HG03060 (cell line): Measurements from ENCODE around the gene PBX2.
"Not testable (repeated sequence)": the region's sequence is repeated elsewhere in the genome, so short reads cannot be mapped to it uniquely, and the experiment has no call there.

Source experiments
- ATAC-seq: cut with Tn5 transposase; IDR thresholded peaks from one replicate; pipeline ENCODE4 v1.9.1; 2021; ENCODE audit warnings: low read depth, moderate number of reproducible peaks; ENCODE audit not compliant: unreplicated experiment

The PBX2 gene

DNA sequence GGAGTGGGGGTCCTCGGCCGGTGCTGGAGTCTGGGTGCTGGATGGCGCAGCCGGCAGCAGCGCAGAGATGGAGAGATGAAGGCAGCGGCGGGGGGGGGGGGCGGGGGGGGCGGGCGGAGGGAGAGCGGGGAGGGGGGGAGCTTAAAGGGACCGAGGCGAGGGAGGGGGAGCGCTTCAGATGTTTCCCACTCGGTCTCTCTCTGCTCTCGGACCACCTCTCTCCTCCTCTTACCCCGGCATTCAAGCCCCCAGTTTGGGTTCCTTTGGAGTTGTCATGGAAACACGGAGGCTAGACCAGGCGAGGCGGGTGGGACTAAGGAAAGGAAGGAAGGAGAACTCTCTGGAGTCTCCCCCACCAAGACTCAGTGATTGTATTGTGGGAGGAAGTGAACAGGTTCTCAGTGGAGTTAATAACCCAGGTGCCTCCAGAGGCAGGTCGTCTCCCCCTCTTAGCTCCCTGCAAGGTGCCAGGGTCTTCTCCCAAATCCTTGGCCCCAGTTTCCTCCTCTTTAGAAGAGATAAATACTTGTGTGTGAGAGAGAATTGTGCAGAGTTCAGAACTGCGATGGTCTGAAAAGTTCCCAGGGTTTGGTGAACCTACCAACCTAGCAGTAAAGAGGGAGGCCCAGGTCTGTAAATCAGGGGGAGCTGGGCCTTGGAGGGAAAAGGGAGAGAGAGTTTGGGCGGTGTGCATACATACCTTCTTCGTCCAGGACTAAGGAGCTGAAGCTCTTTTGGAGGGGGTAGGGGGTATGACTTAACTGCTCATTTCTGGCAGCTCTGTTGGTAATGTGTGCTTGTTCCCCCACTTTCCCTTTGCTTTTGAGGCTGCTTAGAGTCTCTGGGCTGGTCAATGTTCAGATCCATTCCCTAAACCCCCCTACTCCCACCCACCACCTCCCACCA, 37.9 kb downstream of the PBX2 start, which contains the start of gene PRRT1:
PRRT1 (minus strand) TSS at position 77 of the 906 bp plus-strand sequence. CDS start 112 bp downstream, outside the sequence.
- ATAC-seq = no peak

DNA sequence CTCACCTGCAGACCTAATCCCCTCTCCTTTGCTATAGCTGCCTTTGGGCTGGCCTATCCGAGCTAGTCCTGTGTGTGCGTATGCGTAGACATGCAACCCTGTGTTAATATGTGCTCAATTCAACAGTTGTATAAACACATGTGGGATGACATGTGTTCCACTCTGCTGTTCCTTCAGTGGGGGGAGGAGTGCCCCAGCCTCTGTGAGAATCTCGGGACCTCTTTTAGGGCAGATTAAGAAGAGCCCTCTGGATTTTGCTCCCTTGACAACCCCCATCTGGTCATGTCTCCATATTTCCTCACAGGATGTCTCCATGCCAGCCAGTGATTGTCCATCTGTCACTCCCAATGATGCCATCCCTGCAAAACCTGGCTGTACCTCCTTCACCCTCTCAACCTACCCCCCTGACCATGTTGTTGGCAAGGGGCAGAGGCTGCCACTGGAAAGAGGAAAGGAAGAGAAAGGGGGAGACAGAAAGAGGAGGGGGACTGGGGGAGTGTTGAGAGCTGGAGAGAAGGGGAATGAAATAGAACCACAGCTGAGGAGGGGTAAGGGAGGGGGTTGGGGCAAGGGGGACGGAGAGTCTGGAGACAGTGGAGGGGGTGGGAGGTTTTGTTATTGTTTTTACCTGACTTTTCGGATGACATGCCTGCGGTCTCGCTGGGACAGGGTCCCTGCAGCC, 38.7 kb downstream of the PBX2 start:
- ATAC-seq = no peak

DNA sequence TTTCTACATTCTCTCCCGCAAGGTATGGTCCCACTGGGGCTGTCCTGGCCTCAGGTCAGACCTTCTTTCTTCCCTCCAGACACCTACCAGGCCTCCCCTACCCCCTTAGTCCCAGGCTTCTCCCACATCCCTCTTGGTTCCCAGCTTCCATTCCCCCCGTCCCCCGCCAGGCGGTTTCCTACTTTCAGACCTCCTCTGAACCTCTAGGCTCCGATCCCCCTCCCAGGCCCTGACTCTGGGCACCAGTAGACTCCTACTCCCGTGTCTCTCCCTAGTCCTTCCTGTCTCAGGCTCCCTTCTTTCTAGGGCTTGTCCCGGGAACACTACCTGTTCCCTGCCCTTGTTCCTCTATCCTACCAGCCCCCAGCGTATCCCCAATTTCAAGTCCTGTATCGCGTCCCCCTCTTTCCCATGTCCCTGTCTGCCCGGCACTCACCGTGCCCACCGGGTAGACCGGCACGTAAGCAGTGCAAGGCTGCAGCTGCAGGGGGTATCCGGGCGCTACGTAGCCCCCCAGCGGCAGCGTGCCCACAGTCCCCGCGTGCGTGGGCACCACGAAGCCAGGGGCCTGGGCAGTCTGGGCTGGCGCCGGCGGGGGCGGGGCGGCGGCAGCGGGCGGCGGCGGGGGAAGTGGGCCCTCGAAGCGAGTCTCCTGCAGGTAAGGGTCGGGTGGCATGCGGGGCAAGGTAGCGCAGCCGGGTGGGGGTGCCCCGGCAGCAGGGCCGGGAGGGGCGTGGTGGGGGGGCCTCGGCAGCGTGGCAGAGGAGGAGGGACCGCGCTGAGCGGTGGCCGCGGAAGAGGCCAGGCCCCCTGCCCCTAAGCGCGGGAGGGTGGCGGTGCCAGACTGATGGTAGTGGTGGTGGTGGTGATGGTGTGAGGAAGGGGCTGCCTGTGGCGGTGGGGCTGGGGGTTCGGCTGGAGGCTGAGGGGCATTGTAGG, 39.8 kb downstream of the PBX2 start:
- ATAC-seq = no peak

DNA sequence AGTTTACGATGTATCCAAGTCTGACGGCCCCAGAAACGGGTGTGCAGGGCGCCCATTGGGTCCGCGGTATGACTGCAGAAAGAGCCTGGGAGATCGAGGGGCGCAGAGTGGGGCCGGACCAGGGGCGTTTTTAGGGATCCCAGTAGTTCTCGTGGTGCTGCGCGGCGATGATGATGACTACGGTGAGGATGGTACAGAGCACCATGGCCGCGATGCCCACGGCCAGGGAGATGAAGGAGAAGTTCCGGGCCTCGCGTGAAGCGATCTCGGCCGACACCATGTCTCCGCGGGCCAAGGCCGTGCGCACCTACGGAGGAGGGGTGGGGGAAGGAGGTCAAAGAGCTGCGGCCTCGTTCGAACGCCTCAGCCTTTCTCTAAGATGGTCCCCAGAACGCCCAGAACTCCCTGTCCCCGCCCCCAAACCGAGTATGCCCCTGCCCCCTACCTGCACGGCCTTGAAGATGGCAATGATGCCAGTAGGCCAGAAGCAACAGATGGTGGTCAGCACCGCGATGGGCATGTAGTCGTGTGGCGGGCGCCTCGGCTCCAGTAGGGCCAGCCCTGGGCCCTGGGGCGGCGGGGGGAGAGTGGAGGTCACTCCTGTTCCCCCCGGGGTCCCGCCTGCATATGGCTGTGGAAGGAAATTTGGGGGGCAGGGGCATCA, 40.8 kb downstream of the PBX2 start:
- ATAC-seq = no peak

DNA sequence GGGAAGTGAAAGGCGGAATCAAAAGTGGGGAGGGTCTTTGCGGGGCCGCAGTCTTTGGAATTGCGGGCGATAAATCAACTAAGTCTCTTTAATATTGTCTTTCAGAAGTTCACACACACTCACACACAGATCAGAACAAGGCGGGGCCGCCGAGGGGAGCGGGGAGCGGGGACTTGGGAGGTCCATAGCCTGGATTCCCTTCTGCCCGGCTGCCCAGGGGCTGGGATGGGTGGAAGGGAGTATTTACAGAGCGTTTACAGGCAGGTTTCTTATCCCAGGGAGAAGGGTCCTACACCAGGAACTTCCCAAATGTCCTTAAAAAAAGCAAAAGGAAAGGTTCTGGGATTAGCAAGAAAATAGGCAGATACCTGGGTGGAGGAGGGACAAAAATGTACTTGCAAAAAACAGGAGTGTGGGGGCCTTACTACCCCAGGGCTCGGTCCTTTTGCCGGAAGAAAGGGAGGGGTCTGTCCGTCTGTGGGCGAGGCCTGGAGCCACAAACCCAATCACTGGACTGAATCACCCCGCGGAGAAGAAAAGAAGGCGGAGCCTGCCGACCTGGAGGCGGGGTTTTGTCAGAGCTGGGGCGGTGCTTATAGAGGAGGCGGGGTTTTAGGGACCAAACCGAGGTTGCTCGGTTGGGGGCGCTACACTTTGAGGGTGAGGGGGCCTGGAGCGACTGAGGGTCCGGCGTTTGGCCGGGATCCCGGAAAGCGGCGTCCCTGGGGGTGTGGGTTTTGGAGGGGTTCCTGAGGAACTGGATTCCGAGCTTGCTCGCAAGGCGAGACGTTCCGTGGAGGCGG, 41.5 kb downstream of the PBX2 start:
- no peak for ATAC-seq

DNA sequence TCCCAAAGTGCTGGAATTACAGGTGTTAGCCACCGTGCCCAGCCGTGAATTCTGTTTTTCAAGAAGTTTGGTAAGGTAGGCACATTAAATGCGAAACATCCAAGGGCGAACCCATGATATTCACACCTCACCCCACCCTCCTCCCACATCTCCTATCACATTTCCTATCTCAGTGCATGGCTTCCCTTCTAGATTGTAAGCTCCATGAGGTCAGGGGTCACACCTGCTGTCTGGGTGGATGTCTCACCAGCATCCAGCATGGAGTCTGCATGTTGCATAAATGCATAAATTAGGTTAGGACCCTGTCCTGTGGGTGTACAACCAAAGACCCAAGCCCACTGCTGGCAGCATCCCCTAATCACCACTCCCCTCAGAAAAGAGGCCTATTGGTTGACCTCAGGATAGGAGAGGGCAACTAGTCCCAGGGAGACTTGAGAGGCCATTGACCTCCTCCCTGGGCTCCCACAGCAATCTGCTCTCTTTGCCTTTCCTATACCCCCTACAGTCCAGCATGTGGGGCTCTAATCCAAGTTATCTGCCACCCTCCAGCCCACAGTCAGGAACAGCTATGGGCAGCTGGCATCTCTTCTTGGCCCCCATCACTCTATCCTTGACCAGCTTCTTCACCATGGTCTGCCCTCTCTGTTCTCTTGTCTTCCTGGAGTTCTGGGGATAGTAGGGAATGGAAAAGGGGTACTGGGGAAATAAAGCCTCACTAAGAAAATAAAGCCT, 42.4 kb downstream of the PBX2 start:
- ATAC-seq = no peak

DNA sequence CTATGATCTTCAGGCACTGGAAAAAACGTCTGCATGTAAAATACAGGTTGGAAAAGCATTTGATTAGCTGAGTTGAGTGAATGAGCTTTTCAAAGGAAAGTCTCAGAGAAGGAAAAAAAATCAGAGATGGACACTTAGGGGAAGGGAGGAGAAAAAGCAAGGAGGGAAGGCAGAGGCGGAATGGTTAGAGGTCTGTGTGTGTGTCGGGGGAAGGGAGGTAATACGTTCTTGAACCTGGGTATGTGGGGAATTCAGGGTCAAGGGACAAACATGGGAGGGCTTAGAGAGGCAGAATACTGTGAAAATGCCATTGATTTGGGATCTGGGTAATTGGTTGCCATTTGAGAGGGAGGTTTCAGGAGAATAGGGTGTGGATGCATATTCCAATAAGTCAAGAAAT, 43.3 kb downstream of the PBX2 start:
- ATAC-seq = no peak

DNA sequence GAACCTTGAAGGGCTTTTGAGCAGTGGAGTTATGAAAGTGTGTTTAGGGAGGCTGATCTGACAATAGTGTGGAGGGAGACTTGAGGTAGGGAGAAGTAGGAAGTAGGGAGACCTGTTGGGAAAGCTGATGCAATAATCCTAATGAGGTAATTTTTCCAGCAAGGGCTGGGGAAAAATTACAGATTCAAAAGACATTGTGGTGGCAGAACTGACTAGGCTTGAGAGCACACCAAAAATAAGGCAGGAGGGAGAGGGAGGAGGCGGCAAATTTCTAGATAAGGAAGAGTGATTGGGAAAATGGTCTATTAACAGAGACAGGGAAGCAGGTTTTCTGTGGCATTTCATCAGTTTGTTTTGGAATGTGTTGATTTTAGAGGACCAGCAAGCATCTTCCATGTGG, 43.7 kb downstream of the PBX2 start:
- no peak for ATAC-seq

DNA sequence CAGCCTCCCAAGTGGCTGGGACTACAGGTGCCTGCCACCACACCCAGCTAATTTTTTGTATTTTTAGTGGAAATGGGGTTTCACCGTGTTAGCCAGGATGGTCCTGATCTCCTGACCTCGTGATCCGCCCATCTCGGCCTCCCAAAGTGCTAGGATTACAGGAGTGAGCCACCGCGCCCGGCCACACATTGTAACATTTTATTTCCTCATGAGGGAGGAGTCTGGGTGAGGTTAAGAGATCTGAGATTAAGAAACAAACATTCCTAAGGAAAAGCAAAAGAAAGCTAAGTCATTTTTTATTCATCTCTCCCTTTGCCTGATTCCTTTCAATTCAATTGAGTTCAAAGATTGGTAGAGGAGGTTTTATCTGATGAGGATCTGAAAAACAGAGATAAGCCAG, 45.8 kb downstream of the PBX2 start:
- not testable (repeated sequence) for ATAC-seq

DNA sequence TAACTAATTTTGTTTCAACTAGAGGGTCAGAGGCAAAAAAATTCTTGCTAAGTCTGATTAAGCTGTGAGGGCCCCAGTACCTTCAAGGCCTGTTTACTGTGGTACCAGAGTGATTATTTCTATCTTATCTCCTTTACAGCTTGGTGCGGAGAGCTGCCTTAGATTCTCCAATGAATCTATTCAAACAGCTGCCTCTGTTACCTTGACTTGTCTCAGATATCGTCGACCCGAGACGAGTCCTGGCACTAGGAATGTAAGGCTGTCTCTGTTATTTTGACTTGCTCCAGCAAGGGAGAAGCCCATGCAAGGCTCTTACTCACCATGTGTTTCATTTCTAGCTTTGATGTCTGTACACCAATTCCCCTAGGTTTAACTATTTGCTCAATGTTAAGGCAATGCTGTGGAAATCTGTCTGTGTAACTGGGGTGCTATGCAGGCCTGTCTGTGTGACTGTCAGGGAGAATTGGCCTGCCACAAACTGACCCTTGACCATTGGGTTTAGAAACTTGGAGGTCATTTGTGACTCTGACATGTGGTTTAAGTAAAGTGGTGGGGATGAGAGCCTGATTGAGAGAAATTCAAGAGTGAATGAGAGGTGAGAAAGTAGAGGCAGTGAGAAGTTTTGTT, 49.5 kb downstream of the PBX2 start:
- ATAC-seq = no peak

DNA sequence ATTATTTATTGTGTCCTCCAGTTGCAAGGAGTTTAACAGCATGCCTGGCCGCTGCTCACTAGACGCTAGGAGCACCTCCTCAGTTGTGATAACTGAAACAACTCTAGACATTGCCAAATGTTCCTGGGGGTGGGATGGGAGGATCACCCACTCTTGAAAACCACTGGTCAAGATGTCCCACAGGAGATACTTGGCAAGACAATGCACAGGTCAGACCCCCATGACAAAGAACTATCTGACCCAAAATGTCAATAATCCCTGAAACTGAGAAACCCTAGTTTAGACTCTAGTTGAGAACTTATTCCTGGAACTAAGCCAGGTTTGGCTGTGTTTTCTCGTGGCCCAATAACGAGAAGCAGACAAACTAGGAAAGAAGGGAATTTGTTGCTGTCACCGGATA, 50.4 kb downstream of the PBX2 start:
- ATAC-seq = no peak

DNA sequence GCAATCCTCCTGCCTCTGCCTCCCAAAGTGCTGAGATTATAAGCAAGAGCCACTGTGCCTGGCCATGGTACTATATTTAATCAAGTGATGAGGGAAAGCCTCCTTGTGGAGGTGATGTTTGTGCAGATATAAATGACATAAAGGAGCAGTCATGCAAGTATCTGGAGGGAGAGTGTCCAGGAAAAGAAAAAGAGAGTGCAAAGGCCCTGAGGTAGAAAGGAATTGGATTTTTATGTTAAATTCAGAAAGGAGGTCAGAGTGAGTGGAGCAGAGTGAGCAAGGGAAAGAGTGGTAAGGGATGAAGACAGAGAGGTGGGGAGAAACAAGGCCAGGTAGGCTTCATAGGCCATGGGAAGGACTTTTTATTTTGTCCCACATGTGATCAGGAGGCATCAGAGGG, 52.5 kb downstream of the PBX2 start:
- no peak for ATAC-seq
